Measurements from ENCODE around the gene CASTOR2.
"Not testable (repeated sequence)": the region's sequence is repeated elsewhere in the genome, so short reads cannot be mapped to it uniquely, and the experiment has no call there.

The CASTOR2 gene

GRCh38 chr7:74994869-74995543, 30.5 kb downstream of the CASTOR2 start:
- DNase-seq (ENCODE audit: low read depth) = not testable (repeated sequence)

- DNase-seq (ENCODE audit: low read depth) = not testable (repeated sequence)
Measured at GRCh38 chr7:74996361-74996760, 31.9 kb downstream of the CASTOR2 start.

- not testable (repeated sequence) for DNase-seq (ENCODE audit: low read depth)
Measured at GRCh38 chr7:74997811-74998210, 33.3 kb downstream of the CASTOR2 start.

- DNase-seq (ENCODE audit: low read depth) = not testable (repeated sequence)
Measured at GRCh38 chr7:75001356-75001755, 36.9 kb downstream of the CASTOR2 start.

GRCh38 chr7:75010036-75010435, 45.5 kb downstream of the CASTOR2 start:
- no peak for DNase-seq (ENCODE audit: low read depth)

GRCh38 chr7:75017832-75018231, 53.3 kb downstream of the CASTOR2 start:
- DNase-seq (ENCODE audit: low read depth) = no peak

GRCh38 chr7:75018570-75019364, 54.3 kb downstream of the CASTOR2 start:
- DNase-seq (ENCODE audit: low read depth) = no peak

- DNase-seq (ENCODE audit: low read depth) = no peak
Measured at GRCh38 chr7:75019800-75020199, 55.3 kb downstream of the CASTOR2 start.

GRCh38 chr7:75024922-75025321, 60.4 kb downstream of the CASTOR2 start:
- DNase-seq (ENCODE audit: low read depth) = no peak

GRCh38 chr7:75028299-75028698, 63.8 kb downstream of the CASTOR2 start:
- DNase-seq (ENCODE audit: low read depth) = no peak

- DNase-seq (ENCODE audit: low read depth) = no peak
Measured at GRCh38 chr7:75033064-75033463, 68.6 kb downstream of the CASTOR2 start.

- no peak for DNase-seq (ENCODE audit: low read depth)
Measured at GRCh38 chr7:75033826-75034225, 69.3 kb downstream of the CASTOR2 start.

- no peak for DNase-seq (ENCODE audit: low read depth)
Measured at GRCh38 chr7:75038508-75038907, 74.0 kb downstream of the CASTOR2 start.

GRCh38 chr7:75039166-75039565, 74.7 kb downstream of the CASTOR2 start:
- DNase-seq (ENCODE audit: low read depth) = no peak

GRCh38 chr7:75039709-75040108, 75.2 kb downstream of the CASTOR2 start:
- DNase-seq (ENCODE audit: low read depth) = no peak

GRCh38 chr7:75040512-75040911, 76.0 kb downstream of the CASTOR2 start:
- no peak for DNase-seq (ENCODE audit: low read depth)

GRCh38 chr7:75042286-75042685, 77.8 kb downstream of the CASTOR2 start:
- DNase-seq (ENCODE audit: low read depth) = no peak

GRCh38 chr7:75042831-75043703, 78.6 kb downstream of the CASTOR2 start:
- DNase-seq (ENCODE audit: low read depth) = no peak

- DNase-seq (ENCODE audit: low read depth) = no peak
Measured at GRCh38 chr7:75045881-75046280, 81.4 kb downstream of the CASTOR2 start.

- DNase-seq (ENCODE audit: low read depth) = no peak
Measured at GRCh38 chr7:75048435-75049379, 84.2 kb downstream of the CASTOR2 start.

GRCh38 chr7:75049817-75050216, 85.3 kb downstream of the CASTOR2 start:
- no peak for DNase-seq (ENCODE audit: low read depth)

Measured in activated T-cell treated with anti-CD3 and anti-CD28 coated beads for 24 hours (primary cell).